HG03521 (cell line): ENCODE data around the gene DHRSX.
"Not testable (repeated sequence)": the region's sequence is repeated elsewhere in the genome, so short reads cannot be mapped to it uniquely, and the experiment has no call there.

Experiments used
- ATAC-seq: cut with Tn5 transposase; IDR thresholded peaks from one replicate; pipeline ENCODE4 v1.9.1; 2021; ENCODE audit warnings: mild to moderate bottlenecking, moderate library complexity; ENCODE audit not compliant: unreplicated experiment

The DHRSX gene

GRCh38 chrX:2270783-2271182 lies 230.0 kb downstream of the DHRSX start:
- not testable (repeated sequence) for ATAC-seq

- no peak for ATAC-seq
Observed at GRCh38 chrX:2267890-2268289, 232.9 kb downstream of the DHRSX start.

- no peak for ATAC-seq
Observed at GRCh38 chrX:2266445-2267349, 234.1 kb downstream of the DHRSX start.

GRCh38 chrX:2265658-2266444 lies 234.9 kb downstream of the DHRSX start:
- ATAC-seq = not testable (repeated sequence)

- ATAC-seq = no peak
Observed at GRCh38 chrX:2264179-2265030, 236.4 kb downstream of the DHRSX start.

- ATAC-seq = no peak
Observed at GRCh38 chrX:2263203-2263602, 237.6 kb downstream of the DHRSX start.

- ATAC-seq = no peak
Observed at GRCh38 chrX:2262668-2263055, 238.1 kb downstream of the DHRSX start.

GRCh38 chrX:2261831-2262667 lies 238.7 kb downstream of the DHRSX start:
- ATAC-seq = no peak

GRCh38 chrX:2252331-2253065 lies 248.3 kb downstream of the DHRSX start:
- ATAC-seq = no peak

- no peak for ATAC-seq
Observed at GRCh38 chrX:2251211-2251610, 249.6 kb downstream of the DHRSX start.

GRCh38 chrX:2243913-2244460 lies 256.8 kb downstream of the DHRSX start:
- no peak for ATAC-seq

- ATAC-seq = no peak
Observed at GRCh38 chrX:2242980-2243379, 257.8 kb downstream of the DHRSX start.

- ATAC-seq = no peak
Observed at GRCh38 chrX:2242326-2242725, 258.4 kb downstream of the DHRSX start.

GRCh38 chrX:2241496-2241895 lies 259.3 kb downstream of the DHRSX start:
- ATAC-seq = not testable (repeated sequence)

- ATAC-seq = not testable (repeated sequence)
Observed at GRCh38 chrX:2240761-2241160, 260.0 kb downstream of the DHRSX start.

GRCh38 chrX:2237976-2238375 lies 262.8 kb downstream of the DHRSX start:
- no peak for ATAC-seq

- ATAC-seq = no peak
Observed at GRCh38 chrX:2231570-2232192, 269.1 kb downstream of the DHRSX start.

- no peak for ATAC-seq
Observed at GRCh38 chrX:2230457-2230856, 270.3 kb downstream of the DHRSX start.

GRCh38 chrX:2228536-2228935 lies 272.2 kb downstream of the DHRSX start:
- ATAC-seq = no peak
